ENCODE results near the gene TGFBR3. TPM values are rescaled to one million over a fixed set of nuclear protein-coding genes. Genes with fewer than 3 reads are reported as not detected.

The TGFBR3 gene
- polyA plus RNA-seq, 1 experiment = 8.2 TPM

- ChIA-PET POLR2A (no interaction called here), CTCF (interaction anchor here (0.8 kb wide), 1 partner anchor 12 kb away, joined by 3 read pairs; no protein-coding TSS in a partner anchor)
- Histone ChIP-seq H3K36me3 (ENCODE audit: control insufficient read depth, insufficient read depth, low read length) (peaks cover 3% of the 10 kb centered on the region), H3K4me3 (ENCODE audit: low read depth, low read length) (no peak overlapping the region), H3K27me3 (ENCODE audit: control insufficient read depth, insufficient read depth, low read length) (no peaks in the 10 kb centered on the region)
- no peak for DNase-seq (ENCODE audit: low read depth)
- TF ChIP-seq CTCF (IDR thresholded peaks at IDR 0.05; ENCODE audit: insufficient read depth, low read depth, low read length) = no peak
These were observed 161.3 kb downstream of the TGFBR3 start for GRCh38 chr1:91724644-91725043.

GRCh38 chr1:91724231-91724630 is 161.7 kb downstream of the TGFBR3 start:
- DNase-seq (ENCODE audit: low read depth) = no peak
- TF ChIP-seq CTCF (IDR thresholded peaks at IDR 0.05; ENCODE audit: insufficient read depth, low read depth, low read length) = no peak
- H3K27me3 ChIP-seq (ENCODE audit: control insufficient read depth, insufficient read depth, low read length) = no peaks in the 10 kb centered on the region
- no peak overlapping the region for H3K4me3 ChIP-seq (ENCODE audit: low read depth, low read length)
- ChIA-PET CTCF (interaction anchor here (0.8 kb wide), 1 partner anchor 12 kb away, joined by 3 read pairs; no protein-coding TSS in a partner anchor), POLR2A (no interaction called here)
- peaks cover 3% of the 10 kb centered on the region for H3K36me3 ChIP-seq (ENCODE audit: control insufficient read depth, insufficient read depth, low read length)

DNA sequence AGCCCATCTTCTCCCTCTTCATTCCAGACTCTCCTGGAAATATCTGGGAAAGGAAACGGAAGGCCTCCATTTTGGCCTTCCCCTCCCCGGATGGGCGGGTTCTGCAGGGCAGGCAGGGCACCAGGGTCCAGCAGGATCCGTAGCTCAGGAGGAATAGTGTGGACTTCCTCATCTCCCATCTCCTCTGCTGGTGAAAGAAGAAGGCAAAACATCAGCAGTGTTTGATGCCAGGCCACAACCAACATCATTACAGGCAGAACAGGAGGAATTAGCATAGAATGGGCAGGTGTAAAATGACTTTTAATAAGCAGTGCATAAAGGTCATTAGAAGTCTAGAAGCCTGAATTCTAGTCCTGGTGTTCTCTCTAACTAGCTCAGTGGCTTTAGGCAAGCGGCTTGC is 165.9 kb downstream of the TGFBR3 start:
- TF ChIP-seq CTCF (IDR thresholded peaks at IDR 0.05; ENCODE audit: insufficient read depth, low read depth, low read length) = no peak
- POLR2A ChIA-PET = no interaction called here
- DNase-seq (ENCODE audit: low read depth) = no peak
- H3K36me3 ChIP-seq (ENCODE audit: control insufficient read depth, insufficient read depth, low read length) = peaks cover 5% of the 10 kb centered on the region
- H3K4me3 ChIP-seq (ENCODE audit: low read depth, low read length) = no peak overlapping the region
- CTCF ChIA-PET = no interaction called here
- H3K27me3 ChIP-seq (ENCODE audit: control insufficient read depth, insufficient read depth, low read length) = no peaks in the 10 kb centered on the region

DNA sequence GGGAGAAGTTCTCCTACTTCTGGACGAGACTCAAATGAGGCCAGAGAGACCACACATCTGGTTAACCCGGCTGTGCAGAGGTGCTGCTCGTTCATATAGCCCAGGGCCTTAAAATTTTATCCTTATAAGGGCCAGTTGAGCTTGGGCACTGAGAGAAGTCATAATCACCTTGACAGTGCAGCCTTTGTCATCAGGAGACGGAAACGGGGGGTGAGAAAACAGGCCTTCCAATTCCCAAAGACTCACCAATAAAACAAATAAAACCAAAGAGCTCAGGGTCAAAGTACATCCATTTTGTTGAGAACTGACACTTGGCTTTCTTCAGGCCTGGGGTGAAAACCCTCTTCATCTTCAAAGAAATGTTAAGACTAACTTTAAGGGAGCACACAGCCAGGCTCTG is 167.1 kb downstream of the TGFBR3 start:
- ChIA-PET CTCF (no interaction called here), POLR2A (no interaction called here)
- H3K27me3 ChIP-seq (ENCODE audit: control insufficient read depth, insufficient read depth, low read length) = no peaks in the 10 kb centered on the region
- DNase-seq (ENCODE audit: low read depth) = no peak
- peaks cover 5% of the 10 kb centered on the region for H3K36me3 ChIP-seq (ENCODE audit: control insufficient read depth, insufficient read depth, low read length)
- H3K4me3 ChIP-seq (ENCODE audit: low read depth, low read length) = no peak overlapping the region
- TF ChIP-seq CTCF (IDR thresholded peaks at IDR 0.05; ENCODE audit: insufficient read depth, low read depth, low read length) = no peak

DNA sequence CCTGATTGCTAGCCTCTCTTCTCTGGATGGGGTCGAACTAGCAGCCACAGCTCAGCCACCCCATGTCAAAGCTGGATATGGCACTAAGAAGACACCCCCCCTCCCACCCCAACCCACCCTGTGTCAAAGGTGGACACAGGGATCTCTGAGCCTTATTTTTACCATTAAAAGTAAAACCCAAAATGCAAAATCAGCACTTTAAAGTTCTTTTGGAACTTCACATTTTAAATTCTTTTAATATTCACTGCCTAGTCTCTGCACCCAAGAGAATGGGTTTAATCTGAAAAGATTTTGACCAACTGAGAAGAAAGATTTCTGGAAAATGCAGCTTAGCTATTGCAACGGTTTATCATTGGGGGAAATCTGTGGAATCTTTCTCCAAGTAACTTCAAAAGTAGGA is 167.6 kb downstream of the TGFBR3 start:
- no peak for DNase-seq (ENCODE audit: low read depth)
- POLR2A ChIA-PET = no interaction called here
- TF ChIP-seq CTCF (IDR thresholded peaks at IDR 0.05; ENCODE audit: insufficient read depth, low read depth, low read length) = no peak
- H3K36me3 ChIP-seq (ENCODE audit: control insufficient read depth, insufficient read depth, low read length) = peaks cover 5% of the 10 kb centered on the region
- CTCF ChIA-PET = no interaction called here
- H3K27me3 ChIP-seq (ENCODE audit: control insufficient read depth, insufficient read depth, low read length) = no peaks in the 10 kb centered on the region
- H3K4me3 ChIP-seq (ENCODE audit: low read depth, low read length) = no peak overlapping the region
